HG02571 (cell line): ENCODE data around the gene NRBP1.

Experiments
- ATAC-seq: cut with Tn5 transposase; IDR thresholded peaks from one replicate; pipeline ENCODE4 v1.9.1; 2021; ENCODE audit warnings: mild to moderate bottlenecking, moderate library complexity; ENCODE audit not compliant: unreplicated experiment

The NRBP1 gene

DNA sequence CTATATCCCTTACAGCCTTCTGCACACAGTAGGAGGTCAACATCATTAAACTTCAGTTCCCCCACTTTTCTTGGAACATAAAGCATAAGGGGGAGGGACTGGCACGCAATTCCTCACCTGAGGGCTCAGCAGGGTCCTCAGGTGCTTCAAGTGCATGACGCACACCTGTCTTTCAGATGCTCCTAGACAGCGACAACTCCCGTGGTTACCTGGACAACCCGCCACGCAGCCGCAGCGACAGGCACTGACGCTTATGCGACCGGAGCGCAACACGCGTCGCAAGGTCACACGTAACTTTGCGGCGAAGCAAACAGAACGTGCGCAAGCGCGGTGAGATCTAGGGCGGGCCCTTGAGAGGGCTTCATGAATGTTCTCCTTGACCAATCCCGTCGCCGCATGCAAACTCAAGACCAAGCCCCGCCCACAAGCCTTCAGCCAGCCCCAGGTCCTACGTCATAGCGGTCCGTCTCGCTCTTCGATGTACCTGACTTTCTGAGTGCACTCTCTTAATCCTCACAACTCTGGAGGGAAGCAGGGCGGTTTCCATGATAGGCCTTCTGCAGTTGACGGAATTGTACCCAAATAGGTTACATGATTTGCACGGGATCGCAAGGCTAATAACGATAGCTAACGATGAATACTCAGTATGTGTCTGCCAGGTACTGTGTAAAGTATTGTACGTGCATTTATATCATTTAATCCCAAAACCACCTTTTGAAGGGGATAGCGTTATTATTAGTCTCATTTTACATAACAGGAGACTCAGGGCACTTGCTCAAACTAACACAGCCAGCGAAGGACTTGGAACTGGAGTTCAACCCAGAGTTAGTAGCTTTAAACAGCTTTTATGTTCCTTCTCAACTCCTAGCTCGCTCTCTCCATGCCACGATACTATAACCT, 61.3 kb downstream of the NRBP1 start, which contains the start of gene IFT172:
Gene IFT172 (minus strand): TSS at position 246 of the 900 bp plus-strand sequence. CDS start 90 bp downstream, at position 156.
- ATAC-seq = peak; percentile 97
